Activated naive CD8-positive, alpha-beta T cell treated with anti-CD3 and anti-CD28 coated beads, Interleukin-2, amount 50 U/mL, for 16 hours (primary cell): Measurements from ENCODE around the gene TMPRSS7.
"Not testable (repeated sequence)": the region's sequence is repeated elsewhere in the genome, so short reads cannot be mapped to it uniquely, and the experiment has no call there.

Experiments used
- DNase-seq: peaks from one replicate; pipeline ENCODE4 v3.0.0-alpha.2; 2020; ENCODE audit warnings: low read depth, low spot score

Gene TMPRSS7

DNA sequence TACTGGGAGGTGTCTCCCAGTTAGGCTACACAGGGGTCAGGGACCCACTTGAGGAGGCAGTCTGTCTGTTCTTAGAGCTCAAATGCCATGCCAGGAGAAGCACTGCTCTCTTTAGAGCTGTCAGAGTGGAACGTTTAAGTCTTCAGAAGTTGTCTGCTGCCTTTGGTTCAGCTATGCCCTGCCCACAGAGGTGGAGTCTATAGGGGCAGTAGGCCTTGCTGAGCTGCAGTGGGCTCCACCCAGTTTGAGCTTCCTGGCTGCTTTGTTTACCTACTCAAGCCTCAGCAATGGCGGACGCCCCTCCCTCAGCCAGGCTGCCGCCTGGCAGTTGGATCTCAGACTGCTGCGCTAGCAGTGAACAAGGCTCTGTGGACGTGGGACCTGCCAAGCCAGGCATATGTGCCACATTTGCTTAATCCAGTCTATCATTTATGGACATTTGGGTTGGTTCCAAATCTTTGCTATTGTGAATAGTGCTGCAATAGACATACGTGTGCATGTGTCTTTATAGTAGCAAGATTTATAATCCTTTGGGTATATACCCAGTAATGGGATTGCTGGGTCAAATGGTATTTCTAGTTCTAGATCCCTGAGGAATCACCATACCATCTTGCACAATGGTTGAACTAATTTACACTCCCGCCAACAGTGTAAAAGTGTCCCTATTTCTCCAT, 38.0 kb downstream of the TMPRSS7 start:
- not testable (repeated sequence) for DNase-seq

- DNase-seq: no peak
These were observed 39.5 kb downstream of the TMPRSS7 start for GRCh38 chr3:112074006-112074405.

- DNase-seq: no peak
These were observed 40.3 kb downstream of the TMPRSS7 start for GRCh38 chr3:112074616-112075497.

DNA sequence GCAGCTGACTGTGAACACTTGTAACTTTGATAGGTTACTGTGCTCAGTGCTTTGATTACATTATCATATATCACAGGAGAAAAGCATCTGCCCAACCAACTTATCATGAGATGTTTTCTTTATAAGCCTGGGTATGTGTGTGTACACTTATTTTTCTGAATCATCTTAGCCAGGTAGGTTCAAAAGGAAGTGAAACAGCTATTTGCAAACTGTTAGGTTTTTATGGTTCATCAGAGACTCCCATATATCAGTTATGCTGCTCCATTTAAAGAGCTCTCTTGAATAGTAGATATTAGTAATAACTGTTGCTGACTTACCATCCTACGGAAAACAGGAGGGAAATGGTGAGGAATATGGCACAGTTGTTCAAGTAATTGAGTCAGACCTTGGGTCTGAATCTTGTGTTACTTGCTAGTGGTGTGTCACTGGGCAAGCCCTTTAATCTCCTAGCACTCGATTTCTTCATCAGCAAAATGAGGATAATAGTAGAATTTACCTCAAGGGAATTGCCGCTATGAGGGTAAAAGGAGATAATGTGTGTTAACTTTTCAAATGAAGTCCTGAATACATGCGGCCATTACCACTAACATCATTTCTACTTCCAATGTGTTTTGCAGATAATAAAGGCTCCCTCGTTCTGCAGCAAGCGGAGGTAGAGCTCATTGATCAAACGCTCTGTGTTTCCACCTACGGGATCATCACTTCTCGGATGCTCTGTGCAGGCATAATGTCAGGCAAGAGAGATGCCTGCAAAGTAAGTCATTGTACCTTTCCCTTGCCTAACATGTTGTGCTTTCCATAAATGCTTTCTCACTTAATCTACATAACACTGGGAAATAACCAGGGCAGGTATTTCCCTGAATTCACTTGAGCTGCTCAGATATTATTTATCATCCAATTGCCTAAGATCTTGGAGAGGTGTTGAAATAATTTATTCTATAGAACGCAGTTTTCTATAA, 43.9 kb downstream of the TMPRSS7 start:
- no peak for DNase-seq

DNA sequence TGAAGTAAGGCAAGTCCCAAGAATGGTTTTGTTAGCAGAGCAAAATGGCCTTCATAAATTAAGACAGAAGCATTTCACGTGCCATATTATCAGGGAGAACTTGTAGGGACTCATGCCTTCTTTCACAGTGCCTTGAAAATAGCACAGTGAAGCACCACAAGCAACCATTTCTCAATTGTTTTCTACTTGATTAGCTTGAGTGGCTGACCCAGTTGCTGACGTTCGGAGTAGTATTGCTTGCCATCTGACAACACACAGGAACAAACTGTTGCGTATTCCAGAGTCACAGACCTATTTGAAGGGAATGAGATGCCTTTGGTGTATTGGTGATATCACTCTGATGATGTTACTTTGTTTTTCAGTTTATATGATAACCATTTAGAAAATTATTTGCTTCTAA, 48.7 kb downstream of the TMPRSS7 start:
- no peak for DNase-seq

GRCh38 chr3:112084980-112085705, 50.6 kb downstream of the TMPRSS7 start:
- no peak for DNase-seq

DNA sequence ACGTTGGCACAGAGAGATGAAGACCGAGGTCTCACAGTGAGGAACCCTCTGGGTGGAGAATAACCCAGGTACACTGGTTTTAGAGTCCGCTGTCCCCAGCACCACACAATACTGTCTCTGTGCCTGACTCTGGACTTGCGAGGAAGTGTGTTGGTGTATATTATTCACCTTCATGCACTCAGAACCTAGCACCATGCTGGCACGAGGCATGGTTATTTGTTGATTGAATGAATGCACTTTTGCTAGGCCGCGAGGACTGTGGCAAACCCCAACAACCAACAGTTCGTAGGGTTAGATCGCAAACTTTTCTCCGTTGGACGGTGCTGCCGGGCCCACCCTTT, 51.2 kb downstream of the TMPRSS7 start:
- no peak for DNase-seq

DNA sequence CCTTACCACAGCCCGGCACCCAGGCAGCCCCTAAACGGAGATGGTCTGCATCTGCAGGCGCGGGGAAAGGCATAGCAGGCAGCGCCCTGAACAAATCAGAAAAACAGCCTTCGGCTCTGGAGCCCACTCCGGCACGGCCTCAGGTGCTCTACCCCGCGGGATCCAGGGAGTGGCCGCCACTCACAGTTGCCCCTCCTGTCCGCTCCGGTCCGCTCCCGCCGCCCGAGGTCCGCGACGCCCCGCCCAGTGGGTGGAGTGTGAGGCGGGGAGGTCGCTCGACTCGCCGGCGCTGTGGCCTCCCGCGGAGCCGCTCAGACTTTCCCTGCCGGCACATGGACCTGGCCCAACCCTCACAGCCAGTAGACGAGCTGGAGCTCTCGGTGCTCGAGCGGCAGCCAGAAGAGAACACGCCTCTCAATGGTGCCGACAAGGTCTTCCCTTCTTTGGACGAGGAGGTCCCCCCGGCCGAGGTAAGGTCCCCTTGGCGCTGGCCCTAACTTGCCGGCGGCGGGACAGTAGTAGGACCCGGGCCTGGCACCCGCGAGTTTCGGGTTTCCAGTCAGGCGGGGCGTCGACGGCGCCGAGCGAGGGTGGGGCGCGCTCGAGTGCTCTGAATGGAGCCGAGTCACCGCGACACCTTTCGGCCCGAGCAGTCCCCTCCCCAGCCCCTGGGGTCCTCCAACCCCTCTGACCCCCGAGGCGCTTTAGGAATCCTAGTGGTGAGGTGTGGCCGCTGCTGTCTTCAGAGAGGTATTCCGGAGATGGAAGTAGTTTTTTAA, 51.7 kb downstream of the TMPRSS7 start, which contains the start of gene C3orf52:
TSS of gene C3orf52 (plus strand) at position 314 of the 779 bp plus-strand sequence. CDS start at position 333, 19 bp downstream.
- DNase-seq: peak; percentile 4

DNA sequence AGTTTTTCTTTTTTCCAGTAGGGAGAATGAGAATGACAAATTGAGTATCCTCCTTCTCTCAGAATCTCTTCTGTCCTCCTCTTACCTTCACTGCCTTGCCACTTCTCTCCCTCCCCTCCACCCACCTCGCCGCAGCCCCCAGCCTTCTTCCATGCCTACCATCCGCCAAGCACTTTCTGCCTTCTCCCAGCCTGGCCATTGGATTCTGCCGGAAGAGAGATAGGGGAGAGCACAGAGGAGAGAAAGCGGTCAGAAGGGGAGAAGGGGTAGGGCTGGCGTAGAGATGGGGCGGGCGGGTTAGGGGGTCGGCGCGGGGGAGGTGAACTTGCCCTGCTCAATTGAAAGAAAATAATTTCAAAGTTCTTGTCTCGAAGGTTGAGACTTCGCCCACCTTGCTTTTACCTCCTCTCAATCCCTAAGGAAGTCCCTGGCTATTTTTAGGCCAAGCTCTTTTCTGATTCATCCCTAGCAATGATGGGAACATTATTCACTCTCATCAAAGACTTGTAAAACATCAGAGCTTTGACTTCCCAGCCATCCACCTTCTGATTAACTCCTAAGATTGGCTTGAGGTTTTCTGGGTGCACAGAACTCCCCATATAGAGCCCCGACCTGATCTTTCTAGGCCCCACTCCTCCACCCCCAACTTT, 52.5 kb downstream of the TMPRSS7 start:
- no peak for DNase-seq

DNA sequence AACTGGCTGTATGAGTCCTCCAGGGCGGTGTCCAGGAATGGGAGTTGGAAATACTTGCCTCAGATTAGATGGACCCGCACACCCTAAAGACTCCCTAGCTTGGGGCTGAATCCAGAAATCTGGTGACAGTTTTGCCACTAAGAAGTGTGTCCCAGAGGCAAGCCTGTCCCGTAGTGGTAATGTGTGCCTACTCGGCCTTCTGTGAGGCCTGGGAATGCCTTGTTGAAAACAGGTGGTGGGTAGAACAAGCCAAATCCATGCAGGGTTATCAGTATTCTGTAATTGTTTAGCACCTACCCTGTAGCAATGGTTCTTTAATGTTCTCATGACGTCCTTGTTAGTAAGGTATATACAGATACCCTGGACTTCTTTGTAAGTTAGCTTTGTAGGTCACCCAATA, 53.2 kb downstream of the TMPRSS7 start:
- no peak for DNase-seq

DNA sequence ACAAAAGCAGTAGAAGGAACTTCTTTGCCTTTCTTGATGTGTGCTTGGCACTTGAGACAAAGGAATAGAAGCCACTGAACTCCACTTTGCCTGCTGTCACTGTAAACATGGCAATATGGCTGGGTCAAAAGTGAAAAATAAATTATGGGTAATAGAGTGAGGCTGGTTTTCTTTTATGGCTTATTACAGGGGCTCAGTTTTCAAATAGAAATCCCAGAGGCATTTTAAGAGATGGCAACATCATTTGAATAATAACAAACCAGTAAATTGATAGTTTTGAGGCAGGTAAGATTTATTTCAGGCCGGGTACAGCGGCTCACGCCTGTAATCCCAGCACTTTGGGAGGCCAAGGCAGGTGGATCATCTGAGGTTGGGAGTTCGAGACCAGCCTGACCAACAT, 54.4 kb downstream of the TMPRSS7 start:
- DNase-seq: no peak

GRCh38 chr3:112089956-112090886, 55.7 kb downstream of the TMPRSS7 start:
- DNase-seq: no peak

DNA sequence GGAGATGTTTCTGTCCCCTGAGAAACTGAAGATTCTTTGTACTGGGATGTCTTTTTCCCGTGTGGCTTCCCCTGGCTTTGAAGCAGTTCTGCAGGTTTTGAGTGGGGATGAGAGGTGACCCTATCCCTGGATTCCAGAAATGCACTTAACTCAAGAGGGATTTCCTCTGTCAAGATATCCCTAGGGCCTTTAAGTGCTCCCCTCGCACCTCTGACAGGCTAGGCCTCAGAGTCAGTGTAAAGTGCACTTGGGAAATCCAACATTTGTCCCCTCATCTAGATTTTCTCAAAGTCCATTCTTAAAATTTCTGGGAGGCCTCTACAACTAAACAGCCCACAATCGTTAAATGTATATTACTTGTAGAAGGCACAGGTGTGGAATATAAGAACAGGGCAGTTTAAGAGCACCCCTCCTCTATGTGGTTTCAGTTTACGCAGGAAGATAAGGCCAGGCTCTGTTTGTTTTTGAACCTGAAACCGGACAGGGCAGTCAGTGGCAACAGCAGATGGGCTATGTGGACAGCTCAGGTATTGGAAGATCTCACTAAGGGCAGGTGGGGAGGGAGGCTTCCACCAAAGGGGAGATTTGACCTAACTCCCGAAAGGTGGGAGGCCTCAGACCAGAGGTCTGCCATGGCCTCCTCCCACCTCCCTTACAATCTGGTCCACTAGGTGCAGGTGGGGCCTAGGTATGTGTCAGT, 56.5 kb downstream of the TMPRSS7 start:
- no peak for DNase-seq

DNA sequence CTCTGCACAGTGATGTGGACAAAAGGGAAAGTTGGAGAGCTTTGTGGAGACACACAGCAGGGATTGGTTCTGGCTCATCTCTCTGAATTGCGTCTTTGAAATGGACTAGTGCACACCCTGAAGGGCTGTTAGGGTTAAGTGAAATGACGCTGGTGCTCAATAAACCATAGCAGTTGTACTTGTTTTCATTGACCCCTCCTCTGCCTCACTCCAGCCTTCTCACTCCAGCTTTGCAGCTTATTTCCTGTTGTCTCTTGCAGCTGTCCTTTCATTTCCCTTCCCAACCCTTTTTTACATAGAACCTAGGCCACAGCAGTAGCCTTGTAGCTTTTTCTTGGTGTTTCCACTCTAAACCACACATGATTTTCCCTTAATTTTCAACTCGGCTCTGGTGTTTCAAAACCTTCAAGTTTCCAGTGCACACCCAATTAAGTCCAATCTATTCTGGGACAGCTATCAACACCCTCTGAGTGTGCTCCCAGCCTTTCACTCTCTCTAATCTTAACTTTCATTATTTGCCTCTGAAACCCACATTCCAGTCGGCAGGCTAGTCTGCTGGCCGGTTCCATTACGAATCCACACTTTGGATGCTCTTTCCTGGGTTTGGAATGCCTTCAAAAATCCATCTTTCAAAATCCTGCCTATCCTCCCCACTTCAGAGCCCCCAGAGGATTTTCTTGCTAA, 58.1 kb downstream of the TMPRSS7 start:
- no peak for DNase-seq

DNA sequence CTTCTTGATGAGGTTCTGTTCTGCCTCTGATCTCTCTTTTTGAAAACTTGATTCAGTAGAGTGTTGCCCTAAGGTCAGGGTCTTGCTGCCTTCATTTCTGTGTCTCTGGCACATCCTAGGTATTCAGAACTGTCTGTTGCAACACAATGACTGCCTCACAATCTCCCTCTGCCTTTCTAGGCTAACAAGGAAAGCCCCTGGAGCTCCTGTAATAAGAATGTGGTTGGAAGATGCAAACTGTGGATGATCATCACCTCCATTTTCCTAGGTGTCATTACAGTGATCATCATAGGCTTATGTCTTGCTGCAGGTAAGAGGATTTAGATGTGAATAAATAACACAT, 58.6 kb downstream of the TMPRSS7 start:
- no peak for DNase-seq

GRCh38 chr3:112095731-112096130, 61.2 kb downstream of the TMPRSS7 start:
- DNase-seq: no peak

DNA sequence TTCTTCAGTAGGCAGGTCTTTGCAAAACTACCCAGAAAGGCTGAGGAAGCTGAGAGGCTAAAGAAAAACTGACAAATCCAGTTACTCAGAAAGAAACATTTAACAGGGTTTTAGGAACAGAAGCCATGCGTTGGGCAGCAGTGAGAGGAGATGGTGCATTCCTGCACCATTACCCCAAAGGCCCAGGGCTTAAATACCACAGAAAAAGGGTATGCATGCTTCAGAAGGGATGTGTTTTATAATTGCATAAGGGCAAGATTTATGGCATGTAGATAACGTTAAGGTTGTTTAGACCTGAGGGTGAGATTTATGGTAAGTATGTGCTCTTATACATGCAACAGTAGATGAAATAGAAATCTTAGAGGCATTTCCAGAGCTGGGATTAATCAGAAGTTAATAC, 61.6 kb downstream of the TMPRSS7 start:
- DNase-seq: no peak

- DNase-seq: no peak
These were observed 62.8 kb downstream of the TMPRSS7 start for GRCh38 chr3:112097378-112097777.
